Measurements from ENCODE around the gene UTF1.

UTF1 gene

DNA sequence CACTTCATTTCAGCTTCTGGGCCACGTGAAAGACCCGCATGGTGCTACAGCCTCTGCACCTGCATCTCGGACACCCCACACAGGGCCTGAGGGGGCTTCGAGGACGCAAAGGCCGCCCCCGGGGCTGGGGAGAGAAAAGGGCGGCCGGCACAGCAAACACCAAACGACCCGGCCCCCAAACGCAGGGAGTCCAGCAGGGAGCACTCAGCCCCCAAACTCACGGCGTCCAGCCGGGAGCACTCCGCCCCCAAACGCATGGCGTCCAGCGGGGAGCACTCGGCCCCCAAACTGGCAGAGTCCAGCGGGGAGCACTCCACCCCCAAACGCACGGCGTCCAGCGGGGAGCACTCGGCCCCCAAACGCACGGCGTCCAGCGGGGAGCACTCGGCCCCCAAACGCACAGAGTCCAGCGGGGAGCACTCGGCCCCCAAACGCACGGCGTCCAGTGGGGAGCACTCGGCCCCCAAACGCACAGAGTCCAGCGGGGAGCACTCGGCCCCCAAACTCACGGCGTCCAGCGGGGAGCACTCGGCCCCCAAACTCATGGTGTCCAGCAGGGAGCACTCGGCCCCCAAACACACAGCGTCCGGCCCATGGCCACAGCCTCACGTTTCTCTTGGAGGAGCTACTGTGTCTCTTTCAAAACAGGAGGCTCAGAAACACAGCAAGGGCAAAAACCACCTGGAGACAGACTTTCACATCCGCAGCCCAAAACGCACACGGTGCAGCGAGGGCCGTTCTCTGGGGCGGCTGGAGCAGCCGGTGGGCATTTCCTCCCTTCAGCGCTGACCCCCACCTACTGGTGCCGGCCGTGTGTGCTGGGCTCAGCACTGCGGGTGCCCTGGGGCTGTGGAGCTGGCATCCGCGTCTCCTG lies 27.0 kb upstream of the UTF1 start:
- no peak overlapping the region for H4K12ac ChIP-seq (ENCODE audit: low read depth, low read length)
- H2BK5ac ChIP-seq (ENCODE audit: low read depth, low read length, poor library complexity) = no peak overlapping the region
- H3K18ac ChIP-seq (ENCODE audit: low read length) = no peak overlapping the region
- H3K27ac ChIP-seq (ENCODE audit: low read depth, low read length) = no peak overlapping the region
- no peak for DNase-seq
- H3K27me3 ChIP-seq (ENCODE audit: insufficient read depth, low read length) = no peaks in the 10 kb centered on the region
- H3K9ac ChIP-seq (ENCODE audit: low read length) = no peak overlapping the region
- no peak overlapping the region for H3K23ac ChIP-seq (ENCODE audit: low read length)
- no peaks in the 10 kb centered on the region for H3K36me3 ChIP-seq (ENCODE audit: control insufficient read depth in 1 of 2, insufficient read depth in 2 of 2, low read length in 2 of 2)
- no peak overlapping the region for H3K4me3 ChIP-seq (ENCODE audit: low read depth, low read length)
- no peak overlapping the region for H4K91ac ChIP-seq (ENCODE audit: low read depth, low read length)
- H3K4ac ChIP-seq (ENCODE audit: low read depth, low read length) = no peak overlapping the region
- no peak overlapping the region for H3K14ac ChIP-seq (ENCODE audit: low read length)
- H3K9me3 ChIP-seq (ENCODE audit: insufficient read depth, low read depth, low read length) = peaks cover 1% of the 10 kb centered on the region
- no peak overlapping the region for H3K4me2 ChIP-seq (ENCODE audit: low read length)
- H3K79me1 ChIP-seq (ENCODE audit: low read length) = no peaks in the 10 kb centered on the region
- H3K4me1 ChIP-seq (ENCODE audit: control insufficient read depth in 1 of 2, insufficient read depth in 2 of 2, low read length in 2 of 2) = no peaks in the 10 kb centered on the region
- H2AFZ ChIP-seq (ENCODE audit: insufficient read depth, low read length, poor library complexity) = no peak overlapping the region
- WGBS (ENCODE audit: extremely low coverage, insufficient coverage, insufficient read length) = no CpG with 5 or more reads among the region's 62 CpGs
- no peak overlapping the region for H2BK12ac ChIP-seq (ENCODE audit: low read length)
- H2BK120ac ChIP-seq (ENCODE audit: insufficient read depth, low read length, poor library complexity) = no peak overlapping the region
- no peaks in the 10 kb centered on the region for H3K79me2 ChIP-seq (ENCODE audit: control insufficient read depth, insufficient read depth, low read length, poor library complexity)
- no peak overlapping the region for H2AK5ac ChIP-seq (ENCODE audit: low read length)
- no peak overlapping the region for H4K8ac ChIP-seq (ENCODE audit: low read depth, low read length)

DNA sequence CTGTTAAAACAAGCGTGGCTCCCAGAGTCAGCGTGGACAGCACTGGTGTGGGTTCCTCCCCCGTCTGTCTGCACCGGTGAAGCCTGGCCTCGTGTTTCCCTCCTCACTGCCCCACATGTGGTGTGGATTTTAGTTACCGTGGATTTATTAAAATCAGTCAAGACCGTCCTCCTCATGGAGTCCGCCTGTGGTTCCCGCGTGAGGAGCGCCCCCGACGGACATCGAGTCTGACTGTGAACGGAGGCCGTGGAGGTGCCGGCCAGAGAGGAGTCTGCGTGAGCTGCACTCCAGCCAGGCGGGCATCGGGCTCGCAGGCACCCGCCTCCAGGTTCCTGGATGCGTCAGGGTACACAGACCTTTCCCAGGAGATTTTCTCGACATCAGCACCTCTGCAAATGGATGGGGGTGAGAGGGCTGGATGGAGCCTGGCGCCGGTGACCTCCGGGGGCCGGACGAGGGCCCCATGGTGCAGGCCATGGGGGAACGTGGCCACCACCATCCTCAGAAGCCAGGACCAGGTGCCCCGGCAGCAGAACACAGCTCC lies 26.3 kb upstream of the UTF1 start:
- Histone ChIP-seq H3K9me3 (ENCODE audit: insufficient read depth, low read depth, low read length) (peaks cover 3% of the 10 kb centered on the region), H3K18ac (ENCODE audit: low read length) (no peak overlapping the region), H4K91ac (ENCODE audit: low read depth, low read length) (no peak overlapping the region), H2BK12ac (ENCODE audit: low read length) (no peak overlapping the region), H3K36me3 (ENCODE audit: control insufficient read depth in 1 of 2, insufficient read depth in 2 of 2, low read length in 2 of 2) (no peaks in the 10 kb centered on the region), H4K12ac (ENCODE audit: low read depth, low read length) (no peak overlapping the region), H3K4me3 (ENCODE audit: low read depth, low read length) (no peak overlapping the region), H2BK5ac (ENCODE audit: low read depth, low read length, poor library complexity) (no peak overlapping the region), H3K9ac (ENCODE audit: low read length) (no peak overlapping the region), H3K4me1 (ENCODE audit: control insufficient read depth in 1 of 2, insufficient read depth in 2 of 2, low read length in 2 of 2) (no peaks in the 10 kb centered on the region), H3K79me2 (ENCODE audit: control insufficient read depth, insufficient read depth, low read length, poor library complexity) (no peaks in the 10 kb centered on the region), H3K27ac (ENCODE audit: low read depth, low read length) (no peak overlapping the region), H2AK5ac (ENCODE audit: low read length) (no peak overlapping the region), H3K79me1 (ENCODE audit: low read length) (no peaks in the 10 kb centered on the region), H3K27me3 (ENCODE audit: insufficient read depth, low read length) (no peaks in the 10 kb centered on the region), H3K4ac (ENCODE audit: low read depth, low read length) (no peak overlapping the region), H4K8ac (ENCODE audit: low read depth, low read length) (no peak overlapping the region), H2BK120ac (ENCODE audit: insufficient read depth, low read length, poor library complexity) (no peak overlapping the region), H2AFZ (ENCODE audit: insufficient read depth, low read length, poor library complexity) (no peak overlapping the region), H3K23ac (ENCODE audit: low read length) (no peak overlapping the region), H3K4me2 (ENCODE audit: low read length) (no peak overlapping the region), H3K14ac (ENCODE audit: low read length) (no peak overlapping the region)
- WGBS (ENCODE audit: extremely low coverage, insufficient coverage, insufficient read length) = no CpG with 5 or more reads among the region's 31 CpGs
- DNase-seq = no peak

- no peak overlapping the region for H4K8ac ChIP-seq (ENCODE audit: low read depth, low read length)
- H4K12ac ChIP-seq (ENCODE audit: low read depth, low read length) = no peak overlapping the region
These were observed 25.6 kb upstream of the UTF1 start for GRCh38 chr10:133204226-133205015.

DNA sequence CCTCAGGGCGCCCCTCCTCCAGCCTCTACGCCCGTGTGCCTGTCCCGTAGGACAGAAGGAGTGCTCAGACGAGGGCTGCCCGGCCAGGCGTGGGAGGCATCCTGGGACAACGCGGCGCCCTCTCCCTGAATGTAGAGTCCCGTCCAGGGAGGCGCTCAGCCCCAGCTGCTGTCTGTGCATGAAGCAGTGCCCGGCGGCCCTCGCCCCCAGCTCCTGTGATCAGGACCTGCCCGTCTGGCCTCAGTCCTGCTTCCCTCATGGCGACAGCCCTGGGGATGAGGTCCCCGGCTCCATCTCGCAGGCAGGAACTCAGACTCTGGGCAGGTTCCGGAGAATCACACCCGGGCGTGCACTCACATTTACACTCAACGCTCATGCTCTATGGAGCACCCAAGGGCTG lies 24.9 kb upstream of the UTF1 start:
- no peaks in the 10 kb centered on the region for H3K27me3 ChIP-seq (ENCODE audit: insufficient read depth, low read length)
- H3K4me2 ChIP-seq (ENCODE audit: low read length) = no peak overlapping the region
- H3K14ac ChIP-seq (ENCODE audit: low read length) = no peak overlapping the region
- no peaks in the 10 kb centered on the region for H3K79me2 ChIP-seq (ENCODE audit: control insufficient read depth, insufficient read depth, low read length, poor library complexity)
- WGBS (ENCODE audit: extremely low coverage, insufficient coverage, insufficient read length) = no CpG with 5 or more reads among the region's 23 CpGs
- no peaks in the 10 kb centered on the region for H3K36me3 ChIP-seq (ENCODE audit: control insufficient read depth in 1 of 2, insufficient read depth in 2 of 2, low read length in 2 of 2)
- H2BK120ac ChIP-seq (ENCODE audit: insufficient read depth, low read length, poor library complexity) = no peak overlapping the region
- no peaks in the 10 kb centered on the region for H3K4me1 ChIP-seq (ENCODE audit: control insufficient read depth in 1 of 2, insufficient read depth in 2 of 2, low read length in 2 of 2)
- no peak overlapping the region for H2BK12ac ChIP-seq (ENCODE audit: low read length)
- H3K79me1 ChIP-seq (ENCODE audit: low read length) = no peaks in the 10 kb centered on the region
- no peak overlapping the region for H3K4me3 ChIP-seq (ENCODE audit: low read depth, low read length)
- H4K8ac ChIP-seq (ENCODE audit: low read depth, low read length) = no peak overlapping the region
- H4K12ac ChIP-seq (ENCODE audit: low read depth, low read length) = no peak overlapping the region
- no peak overlapping the region for H2AK5ac ChIP-seq (ENCODE audit: low read length)
- H3K9ac ChIP-seq (ENCODE audit: low read length) = no peak overlapping the region
- H3K9me3 ChIP-seq (ENCODE audit: insufficient read depth, low read depth, low read length) = peaks cover 11% of the 10 kb centered on the region
- no peak overlapping the region for H3K27ac ChIP-seq (ENCODE audit: low read depth, low read length)
- H3K4ac ChIP-seq (ENCODE audit: low read depth, low read length) = no peak overlapping the region
- no peak overlapping the region for H2BK5ac ChIP-seq (ENCODE audit: low read depth, low read length, poor library complexity)
- no peak for DNase-seq
- H3K18ac ChIP-seq (ENCODE audit: low read length) = no peak overlapping the region
- no peak overlapping the region for H4K91ac ChIP-seq (ENCODE audit: low read depth, low read length)
- no peak overlapping the region for H2AFZ ChIP-seq (ENCODE audit: insufficient read depth, low read length, poor library complexity)
- H3K23ac ChIP-seq (ENCODE audit: low read length) = no peak overlapping the region

More at GRCh38 chr10:133204226-133205015, 25.6 kb upstream of the UTF1 start:
- no peak overlapping the region for H2AFZ ChIP-seq (ENCODE audit: insufficient read depth, low read length, poor library complexity)
- H3K4me2 ChIP-seq (ENCODE audit: low read length) = no peak overlapping the region
- no peak overlapping the region for H3K23ac ChIP-seq (ENCODE audit: low read length)
- WGBS (ENCODE audit: extremely low coverage, insufficient coverage, insufficient read length) = no CpG with 5 or more reads among the region's 38 CpGs
- no peaks in the 10 kb centered on the region for H3K27me3 ChIP-seq (ENCODE audit: insufficient read depth, low read length)
- no peak overlapping the region for H3K14ac ChIP-seq (ENCODE audit: low read length)
- H3K18ac ChIP-seq (ENCODE audit: low read length) = no peak overlapping the region
- H3K27ac ChIP-seq (ENCODE audit: low read depth, low read length) = no peak overlapping the region
- H3K36me3 ChIP-seq (ENCODE audit: control insufficient read depth in 1 of 2, insufficient read depth in 2 of 2, low read length in 2 of 2) = no peaks in the 10 kb centered on the region
- H4K91ac ChIP-seq (ENCODE audit: low read depth, low read length) = no peak overlapping the region
- no peaks in the 10 kb centered on the region for H3K79me1 ChIP-seq (ENCODE audit: low read length)
- H2BK120ac ChIP-seq (ENCODE audit: insufficient read depth, low read length, poor library complexity) = no peak overlapping the region
- H3K9ac ChIP-seq (ENCODE audit: low read length) = no peak overlapping the region
- no peaks in the 10 kb centered on the region for H3K79me2 ChIP-seq (ENCODE audit: control insufficient read depth, insufficient read depth, low read length, poor library complexity)
- DNase-seq = no peak
- H2BK12ac ChIP-seq (ENCODE audit: low read length) = no peak overlapping the region
- H3K4ac ChIP-seq (ENCODE audit: low read depth, low read length) = no peak overlapping the region
- no peak overlapping the region for H3K4me3 ChIP-seq (ENCODE audit: low read depth, low read length)
- no peak overlapping the region for H2BK5ac ChIP-seq (ENCODE audit: low read depth, low read length, poor library complexity)
- H2AK5ac ChIP-seq (ENCODE audit: low read length) = no peak overlapping the region
- peaks cover 9% of the 10 kb centered on the region for H3K9me3 ChIP-seq (ENCODE audit: insufficient read depth, low read depth, low read length)
- H3K4me1 ChIP-seq (ENCODE audit: control insufficient read depth in 1 of 2, insufficient read depth in 2 of 2, low read length in 2 of 2) = no peaks in the 10 kb centered on the region
